Activated CD8-positive, alpha-beta memory T cell treated with anti-CD3 and anti-CD28 coated beads for 1 hour (primary cell): Measurements from ENCODE around the gene LHFPL3.
"Not testable (repeated sequence)": the region's sequence is repeated elsewhere in the genome, so short reads cannot be mapped to it uniquely, and the experiment has no call there.

ENCODE experiments used
- DNase-seq, 2 donors: peaks; one replicate each; pipeline ENCODE4 v3.0.0-alpha.2; 2020; ENCODE audit warnings: low read depth in 1 of 2; ENCODE audit errors: extremely low read depth in 1 of 2

The LHFPL3 gene

DNA sequence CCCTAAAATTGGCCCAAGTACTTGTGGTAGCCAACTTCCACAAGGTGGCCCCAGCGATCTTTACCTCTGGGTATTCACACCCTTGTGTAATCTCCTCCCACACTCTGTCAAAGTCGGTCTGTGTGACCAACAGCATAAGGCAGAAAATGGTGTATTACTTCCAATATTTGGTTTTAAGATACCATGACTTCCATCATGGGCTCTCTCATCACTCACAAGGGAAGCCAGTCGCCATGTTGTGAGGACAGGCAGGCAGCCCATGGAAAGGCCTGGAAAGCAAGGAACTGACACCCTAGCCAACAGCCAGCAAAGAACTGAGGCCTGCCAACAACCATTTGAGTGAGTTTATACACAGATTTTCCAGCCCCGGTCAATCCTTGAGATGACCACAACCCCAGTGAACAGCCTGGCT lies 594.6 kb downstream of the LHFPL3 start:
- DNase-seq: peak; percentile 46 to 48

DNA sequence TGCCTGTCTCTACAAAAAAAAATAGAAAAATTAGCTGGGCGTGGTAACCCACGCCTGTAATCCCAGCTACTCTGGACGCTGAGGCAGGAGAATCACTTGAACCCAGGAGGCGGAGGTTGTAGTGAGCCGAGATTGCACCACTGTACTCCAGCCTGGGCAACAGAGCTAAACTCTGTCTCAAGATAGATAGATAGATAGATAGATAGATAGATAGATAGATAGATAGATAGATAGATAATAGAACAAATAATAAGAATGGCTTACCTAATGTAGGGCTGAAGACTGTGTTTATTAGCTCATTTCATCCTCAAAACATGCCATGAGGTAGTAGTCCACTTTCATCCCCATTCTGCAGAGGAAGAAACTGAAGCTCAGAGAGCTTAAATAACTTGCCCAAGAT lies 597.8 kb downstream of the LHFPL3 start:
- not testable (repeated sequence) for DNase-seq

DNA sequence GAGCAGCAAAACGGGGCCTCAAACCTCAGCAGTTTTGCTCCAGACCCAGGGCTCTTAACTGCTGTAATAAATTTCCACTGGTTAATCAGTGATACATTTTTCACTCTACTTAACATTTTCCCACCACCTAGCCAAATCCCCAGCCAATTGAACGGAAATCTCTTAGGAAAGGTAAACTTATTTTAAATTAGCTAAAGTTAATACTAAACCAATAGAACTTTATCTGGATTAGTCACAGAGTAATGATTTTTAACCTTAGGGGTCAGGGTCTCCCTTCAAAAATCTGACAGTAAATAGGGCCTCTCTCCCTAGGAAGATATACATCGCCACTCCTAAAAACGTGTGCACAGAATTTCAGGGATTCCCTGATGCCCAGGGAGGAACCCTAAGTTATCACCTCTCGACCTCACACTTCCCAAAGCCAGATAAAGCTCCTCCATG lies 598.2 kb downstream of the LHFPL3 start:
- no peak for DNase-seq

DNA sequence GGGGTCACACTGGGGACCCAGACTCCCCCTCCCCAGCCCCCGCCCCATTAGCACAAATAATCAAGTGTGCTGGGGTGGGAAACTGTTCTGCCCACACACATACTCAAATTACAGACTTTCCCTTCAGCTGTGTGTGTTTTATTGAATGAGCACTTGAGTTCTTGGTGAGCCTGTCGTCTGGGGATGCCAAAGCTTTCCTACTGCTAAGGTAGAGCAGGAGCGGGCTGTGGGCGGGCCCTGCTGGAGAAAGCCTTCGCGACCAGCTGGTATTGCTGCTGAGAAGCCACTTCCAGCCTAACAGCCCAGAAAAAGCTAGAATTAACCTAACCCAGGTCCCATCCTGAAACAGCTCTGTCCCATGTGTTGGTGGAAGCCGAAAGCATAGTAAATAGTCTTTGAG lies 598.7 kb downstream of the LHFPL3 start:
- no peak for DNase-seq

DNA sequence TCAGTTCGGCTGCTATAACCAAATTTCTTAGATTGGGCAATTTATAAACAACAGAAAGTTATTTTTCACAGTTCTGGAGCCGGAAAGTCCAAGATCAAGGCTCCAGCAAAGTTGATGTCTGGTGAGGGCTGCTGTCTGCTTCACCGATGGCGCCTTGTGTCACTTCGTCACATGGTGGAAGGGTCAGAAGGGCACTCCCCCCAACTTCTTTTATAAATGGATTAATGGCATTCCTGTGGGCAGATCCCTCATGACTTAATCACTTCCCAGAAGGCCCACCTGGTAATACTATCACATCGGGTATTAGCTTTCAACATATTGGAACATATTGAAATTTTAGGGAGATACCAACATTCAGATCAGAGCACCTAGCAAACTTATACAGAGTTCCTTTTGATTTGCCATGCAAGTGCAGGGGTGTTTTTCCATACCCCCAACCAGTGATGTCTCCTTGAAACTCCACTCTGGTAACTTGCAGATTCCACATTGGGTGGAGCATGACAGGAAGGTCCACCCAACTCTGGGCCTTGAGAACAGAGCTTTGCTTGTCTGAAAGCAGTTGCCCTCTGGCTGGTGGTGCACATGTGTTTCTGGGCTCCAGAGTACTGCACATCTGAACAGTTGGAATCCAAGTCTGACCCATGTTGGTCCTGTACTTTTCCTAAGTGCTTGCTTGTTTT lies 600.5 kb downstream of the LHFPL3 start:
- no peak for DNase-seq

DNA sequence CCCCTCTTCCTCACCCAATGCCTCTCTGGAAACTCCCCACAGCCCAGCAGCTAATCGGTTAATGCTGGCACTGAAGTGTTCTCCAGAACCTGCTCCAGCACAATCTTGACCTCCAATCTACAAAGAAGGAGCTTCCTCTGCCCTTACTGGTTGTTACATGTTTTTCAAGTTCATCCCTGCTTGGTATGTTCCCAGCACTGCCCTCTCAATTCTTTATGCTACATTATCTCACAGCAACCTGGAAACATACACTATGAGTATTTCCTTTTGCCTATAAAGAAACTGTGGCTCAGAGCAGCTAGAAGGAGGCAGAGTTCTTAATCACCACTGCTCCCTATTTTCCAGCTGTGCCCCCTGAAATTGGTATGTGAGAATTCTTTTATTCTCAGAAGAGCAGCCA lies 601.5 kb downstream of the LHFPL3 start:
- DNase-seq: no peak

DNA sequence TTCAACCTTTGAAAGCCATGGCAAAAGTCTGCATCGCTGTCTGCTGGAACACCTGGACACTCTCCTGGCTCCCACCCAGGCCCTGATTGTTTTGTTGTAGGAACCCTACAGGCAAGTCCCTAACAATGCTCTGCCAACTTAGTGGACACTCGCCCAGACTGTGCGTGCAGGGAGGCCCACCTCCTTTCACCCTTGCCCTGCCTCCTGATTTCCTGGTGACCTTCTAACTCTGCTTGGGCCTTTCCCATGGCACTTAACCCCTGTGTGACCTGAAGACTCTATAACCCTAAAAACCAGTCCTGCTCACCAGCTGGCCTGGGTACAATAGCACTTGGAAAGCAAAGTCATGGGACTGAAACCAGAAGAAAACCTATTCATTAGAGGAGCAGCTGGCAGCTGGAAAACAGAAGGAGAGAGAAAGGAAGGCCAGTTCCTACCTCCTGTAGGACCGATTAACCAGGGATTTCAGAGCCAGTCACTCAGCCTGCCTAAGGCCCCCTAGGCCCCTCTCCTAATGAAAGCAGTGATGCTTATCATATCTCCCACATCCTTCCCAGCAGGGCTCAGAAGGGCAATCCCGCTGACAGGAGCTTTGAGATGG lies 602.9 kb downstream of the LHFPL3 start:
- DNase-seq: no peak

DNA sequence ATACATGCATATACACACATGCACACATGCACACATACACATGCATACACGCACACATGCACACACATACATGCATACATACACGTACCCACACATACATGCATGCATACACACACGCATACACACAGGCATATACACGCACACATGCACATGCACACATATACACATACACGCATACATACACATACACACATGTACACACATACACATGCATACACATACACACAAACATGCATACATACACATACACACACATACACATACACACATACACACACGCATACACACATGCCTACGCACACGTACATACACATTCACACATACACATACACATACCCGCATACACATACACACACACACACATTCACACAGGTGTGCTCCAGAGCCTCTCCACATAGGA lies 604.6 kb downstream of the LHFPL3 start:
- no peak for DNase-seq

DNA sequence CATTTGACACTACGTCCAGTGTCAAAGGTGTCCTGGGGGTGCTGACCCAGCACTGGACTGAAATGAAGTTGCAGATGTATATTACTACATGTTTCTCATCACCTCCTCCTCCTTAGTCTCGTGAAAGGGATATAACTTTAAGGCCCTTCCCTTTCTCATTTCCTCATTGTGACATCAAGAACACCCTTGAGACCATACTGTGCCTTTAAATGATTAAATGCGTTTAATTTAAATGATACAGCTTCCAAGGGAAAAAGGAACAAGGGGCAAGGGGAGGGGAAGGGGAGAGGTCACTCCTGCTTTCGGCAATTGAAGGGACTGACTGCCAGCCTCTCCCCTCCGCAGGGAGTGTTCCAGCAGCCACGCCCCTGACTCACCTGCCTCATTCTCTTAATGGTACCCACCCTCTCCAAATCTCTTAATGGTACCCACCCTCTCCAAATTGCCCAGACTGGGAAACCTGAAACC lies 605.2 kb downstream of the LHFPL3 start:
- DNase-seq: no peak

DNA sequence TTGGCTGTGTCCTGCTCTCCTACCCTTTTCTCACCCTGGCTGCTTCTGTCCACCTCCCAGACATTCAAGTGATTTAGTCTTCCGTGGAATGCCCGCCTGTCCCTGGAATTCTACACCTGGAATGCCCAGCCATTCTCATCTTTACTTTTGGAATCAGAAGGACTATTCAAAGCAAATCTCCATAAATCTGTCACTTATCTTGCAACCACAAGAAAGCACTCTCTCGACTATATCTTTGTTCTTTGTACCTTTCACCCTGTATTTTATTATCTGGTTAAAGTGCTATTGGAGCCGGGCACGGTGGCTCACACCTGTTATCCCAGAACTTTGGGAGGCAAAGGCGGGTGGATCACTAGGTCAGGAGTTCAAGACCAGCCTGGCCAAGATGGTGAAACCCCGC lies 606.3 kb downstream of the LHFPL3 start:
- DNase-seq: no peak

DNA sequence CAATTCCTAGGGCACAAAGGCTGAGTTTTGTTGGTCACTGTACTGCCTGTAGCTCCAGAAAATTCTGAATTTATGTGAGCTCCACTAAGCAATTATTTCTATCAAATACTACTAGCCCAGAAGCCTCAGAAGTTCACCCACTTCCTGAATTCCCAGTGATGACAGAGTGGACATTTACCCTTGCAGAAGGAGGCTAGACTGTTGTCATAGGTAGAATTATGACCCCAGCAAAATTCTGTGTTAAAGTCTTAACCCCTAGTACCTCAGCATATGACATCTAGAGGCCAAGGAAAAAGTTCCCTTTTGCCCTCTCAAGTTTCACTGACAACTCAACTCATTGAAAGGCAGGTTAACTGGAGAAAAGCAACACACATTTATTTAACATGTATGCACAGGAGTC lies 606.9 kb downstream of the LHFPL3 start:
- no peak for DNase-seq

DNA sequence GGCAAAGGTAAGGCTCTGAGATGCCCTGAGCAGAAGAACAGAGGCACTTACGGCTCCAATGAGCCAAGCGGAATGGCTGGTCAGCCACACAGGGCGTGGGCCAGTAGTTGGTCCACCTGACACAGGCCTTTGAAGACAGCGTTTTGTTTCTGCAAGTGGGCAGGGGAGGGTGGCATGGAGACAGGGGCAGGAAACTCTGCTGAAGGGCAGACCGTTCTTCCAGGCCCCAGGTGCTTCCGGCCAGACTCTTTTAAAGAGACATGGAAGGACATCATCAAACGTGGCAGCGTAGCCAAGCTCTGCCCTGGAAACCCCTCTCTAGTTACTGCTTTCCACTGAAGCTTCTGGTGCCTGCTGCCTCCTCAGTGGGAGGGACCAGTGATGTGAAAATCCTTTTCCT lies 608.1 kb downstream of the LHFPL3 start:
- DNase-seq: no peak

DNA sequence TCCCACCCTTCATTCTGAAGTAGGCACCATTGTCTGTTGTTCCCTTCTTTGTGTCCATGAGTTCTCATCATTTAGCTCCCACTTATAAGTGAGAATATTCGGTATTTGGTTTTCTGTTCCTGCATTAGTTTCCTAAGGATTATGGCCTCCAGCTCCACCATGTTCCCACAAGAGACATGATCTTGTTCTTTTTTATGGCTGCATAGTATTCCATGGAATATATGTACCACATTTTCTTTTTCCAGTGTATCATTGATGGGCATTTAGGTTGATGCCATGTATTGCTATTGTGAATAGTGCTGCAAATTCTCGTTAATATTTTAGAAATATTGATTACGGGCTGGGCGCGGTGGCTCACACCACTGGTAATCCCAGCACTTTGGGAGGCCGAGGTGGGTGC lies 609.1 kb downstream of the LHFPL3 start:
- DNase-seq: not testable (repeated sequence)

DNA sequence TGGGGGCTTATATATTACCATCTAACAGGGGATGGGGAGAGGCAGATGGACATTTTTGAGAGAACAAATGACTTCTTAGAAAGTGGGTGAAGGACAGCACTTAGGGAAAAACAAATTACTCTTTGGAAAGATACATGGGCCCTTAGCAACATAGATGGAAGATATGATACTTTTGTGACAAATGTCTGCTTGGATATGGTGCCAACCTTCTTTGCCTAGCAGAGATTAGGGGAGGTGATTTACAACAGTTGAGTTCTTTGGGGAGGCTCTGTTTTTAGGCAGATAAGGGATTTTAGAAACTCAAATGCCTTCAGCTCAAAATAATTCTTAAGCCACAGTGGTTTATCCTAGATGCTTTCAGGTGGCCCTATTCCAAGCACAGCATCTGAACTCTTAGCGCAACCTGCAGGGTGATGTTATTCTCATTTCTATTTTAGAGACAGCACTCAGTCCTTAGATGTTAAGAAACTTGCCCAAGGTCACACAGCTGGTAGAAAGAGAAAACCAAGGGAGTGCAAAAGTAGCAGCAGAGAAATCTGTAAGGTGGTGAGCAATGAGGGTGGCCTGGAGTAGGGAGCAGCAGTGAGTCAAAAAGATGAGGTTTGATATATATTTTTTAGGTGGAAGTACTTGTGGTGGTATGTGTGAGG lies 610.5 kb downstream of the LHFPL3 start:
- DNase-seq: no peak

DNA sequence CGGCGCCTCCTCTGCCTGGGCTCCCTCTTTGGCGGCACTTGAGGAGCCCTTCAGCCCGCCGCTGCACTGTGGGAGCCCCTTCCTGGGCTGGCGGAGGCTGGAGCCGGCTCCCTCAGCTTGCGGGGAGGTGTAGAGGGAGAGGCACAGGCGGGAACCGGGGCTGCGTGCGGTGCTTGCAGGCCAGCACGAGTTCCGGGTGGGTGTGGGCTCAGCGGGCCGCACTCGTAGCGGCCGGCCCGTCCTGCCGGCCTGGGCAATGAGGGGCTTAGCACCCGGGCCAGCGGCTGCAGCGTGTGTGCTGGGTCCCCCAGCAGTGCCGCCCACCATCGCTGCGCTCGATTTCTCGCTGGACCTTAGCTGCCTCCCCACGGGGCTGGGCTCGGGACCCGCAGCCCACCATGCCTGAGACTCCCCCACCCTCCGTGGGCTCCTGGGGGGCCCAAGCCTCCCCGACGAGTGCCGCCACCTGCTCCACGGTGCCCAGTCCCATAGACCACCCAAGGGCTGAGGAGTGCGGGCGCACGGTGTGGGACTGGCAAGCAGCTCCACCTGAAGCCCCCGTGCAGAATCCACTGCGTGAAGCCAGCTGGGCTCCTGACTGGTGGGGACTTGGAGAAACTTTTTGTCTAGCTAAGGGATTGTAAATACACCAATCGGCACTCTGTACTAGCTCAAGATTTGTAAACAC lies 611.8 kb downstream of the LHFPL3 start:
- no peak for DNase-seq

DNA sequence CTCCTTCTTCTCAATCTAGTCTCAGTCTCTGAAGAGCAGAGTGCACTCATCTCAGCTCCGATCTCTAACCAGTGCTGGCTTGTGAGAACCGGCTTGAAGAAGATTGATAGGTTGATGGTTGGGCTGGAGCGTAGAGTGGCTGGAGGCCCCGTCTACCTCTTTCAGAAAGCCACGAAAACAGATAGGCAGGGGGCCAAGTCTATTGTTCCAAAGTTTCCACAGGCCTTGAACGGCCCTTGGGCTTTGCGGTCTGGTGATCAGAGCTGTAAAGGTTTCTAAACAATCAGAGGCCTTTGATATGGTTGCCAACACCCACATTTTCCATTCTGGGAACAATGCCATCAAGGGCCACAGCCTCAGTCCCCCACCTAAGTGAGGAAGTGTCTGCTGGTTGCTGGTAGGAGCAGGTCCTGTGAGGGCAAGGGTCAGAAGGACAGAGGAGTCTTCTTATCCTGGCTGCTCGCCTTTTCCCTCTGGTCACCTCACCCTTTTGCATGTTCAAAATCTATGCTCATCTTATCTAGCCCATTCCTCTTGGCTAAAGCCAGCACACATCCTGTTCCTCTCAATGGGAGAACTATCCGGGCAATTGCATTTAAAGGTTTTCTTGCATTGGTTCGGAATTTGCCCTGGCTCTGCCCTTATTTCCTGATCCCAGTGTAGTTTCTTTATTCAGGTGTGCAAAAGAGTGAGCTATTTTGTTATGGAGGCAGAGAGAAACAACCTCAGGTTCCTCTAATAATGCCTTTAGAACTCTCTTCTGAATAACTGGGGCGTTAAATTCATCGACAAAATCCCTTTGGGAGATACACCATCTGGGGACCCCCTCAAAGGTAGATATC lies 615.3 kb downstream of the LHFPL3 start:
- peak; percentile 47 to 58 for DNase-seq

DNA sequence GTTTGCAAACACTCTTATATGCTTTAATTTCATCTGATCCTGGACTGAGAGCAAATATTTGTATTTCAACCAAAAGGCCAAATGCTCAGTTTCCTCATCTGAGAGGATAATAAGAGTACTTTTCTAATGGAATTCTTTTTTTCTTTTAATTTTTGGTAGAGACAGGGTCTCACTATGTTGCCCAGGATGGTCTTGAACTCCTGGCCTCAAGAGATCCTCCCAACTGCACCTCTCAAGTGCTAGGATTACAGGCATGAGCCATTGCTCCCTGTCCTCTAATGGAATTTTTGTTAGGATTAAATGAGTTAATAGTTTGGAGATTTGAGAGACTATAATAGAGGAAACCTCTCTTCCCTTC lies 617.2 kb downstream of the LHFPL3 start:
- no peak for DNase-seq

DNA sequence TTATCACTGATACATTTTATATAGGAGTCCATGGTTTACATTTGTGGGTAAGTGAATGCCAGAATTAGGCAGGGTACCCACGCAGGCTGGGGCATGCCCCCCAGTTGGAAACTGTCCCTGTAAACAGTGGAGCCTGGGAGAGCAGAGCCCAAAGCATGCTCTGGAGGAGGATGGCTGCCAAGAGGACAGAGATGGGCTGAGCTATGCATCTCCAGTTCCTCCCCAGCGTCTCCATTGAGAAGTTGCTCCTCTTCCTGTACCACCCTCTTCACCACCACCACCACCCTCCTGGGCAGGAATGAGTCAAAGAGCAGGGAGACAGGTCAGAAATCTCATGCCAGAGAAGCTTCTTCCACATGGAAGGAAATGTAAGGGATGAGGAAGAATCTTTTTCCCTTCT lies 617.9 kb downstream of the LHFPL3 start:
- DNase-seq: no peak

DNA sequence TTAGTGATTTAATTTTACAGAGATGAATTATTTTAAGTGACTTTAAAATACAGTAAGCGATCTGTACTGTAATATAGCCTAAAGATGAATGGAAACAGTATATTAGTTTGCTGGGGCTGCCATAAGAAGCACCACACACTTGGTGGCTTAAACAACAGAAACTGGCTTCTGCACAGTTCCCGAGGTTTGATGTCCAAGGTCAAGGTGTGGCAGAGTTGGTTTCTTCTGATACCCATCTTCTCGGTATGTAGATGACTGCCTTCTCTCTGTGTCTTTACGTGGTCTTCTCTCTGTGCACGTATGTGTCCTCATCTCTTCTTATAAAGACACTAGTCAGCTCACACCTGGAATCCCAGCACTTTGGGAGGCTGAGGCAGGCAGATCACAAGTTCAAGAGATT lies 621.6 kb downstream of the LHFPL3 start:
- no peak for DNase-seq

DNA sequence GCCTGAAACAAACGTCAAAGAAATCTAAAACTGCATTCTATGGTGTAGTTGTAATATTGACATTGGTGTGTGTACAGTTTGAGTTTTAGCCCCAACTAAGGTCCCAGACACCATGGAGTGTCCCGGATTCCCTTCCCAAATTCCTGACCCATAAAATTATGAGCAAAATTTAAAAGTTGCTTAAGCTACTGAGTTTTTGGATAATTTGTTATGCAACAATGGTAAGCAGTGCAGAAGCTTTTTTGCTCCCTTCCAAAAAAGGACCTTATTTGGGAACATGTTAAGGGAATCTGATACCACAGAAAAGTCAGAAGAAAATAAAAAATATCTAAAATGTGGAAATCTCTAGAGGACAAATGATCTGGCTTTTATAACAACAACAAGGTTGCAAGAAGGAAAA lies 622.4 kb downstream of the LHFPL3 start:
- DNase-seq: no peak

DNA sequence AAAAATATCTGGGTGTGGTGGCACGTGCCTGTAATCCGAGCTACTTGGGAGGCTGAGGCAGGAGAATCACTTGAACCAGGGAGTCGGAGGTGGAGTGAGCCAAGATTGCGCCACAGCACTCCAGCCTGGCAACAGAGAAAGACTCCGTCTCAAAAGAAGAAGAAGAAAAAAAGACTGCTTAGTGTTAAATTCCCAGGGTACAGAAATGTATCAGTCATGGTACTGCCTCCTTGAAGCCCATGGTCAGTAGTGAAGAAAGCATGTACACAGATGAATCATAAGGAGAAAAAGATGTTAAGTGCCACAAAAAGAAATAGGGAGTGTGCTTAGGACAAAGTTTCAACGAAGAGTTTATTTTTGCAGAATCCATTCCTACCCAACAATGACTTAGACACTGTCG lies 623.1 kb downstream of the LHFPL3 start:
- no peak for DNase-seq
